ENCODE measurements around the gene EAPP. TPM values are rescaled to one million over a fixed set of nuclear protein-coding genes. Genes with fewer than 3 reads are reported as not detected.

Gene EAPP
- total and polyA plus RNA-seq, 2 of the 4 experiments (the other 2 are of a cell fraction) = 29.9 to 32.3 TPM

GRCh38 chr14:34580381-34580780 lies 40.9 kb upstream of the EAPP start:
- dilution Hi-C loops (cut with HindIII; ENCODE audit: low sequenced_read_pairs, unreplicated experiment) = no loop called here
- in situ Hi-C loops (cut with MboI; ENCODE audit: low sequenced_read_pairs) = no loop called here
- Histone ChIP-seq H3K4me3 (ENCODE audit: insufficient read depth, low read depth, low read length) (no peak overlapping the region), H3K4me1 (ENCODE audit: control insufficient read depth, insufficient read depth, low read length) (no peaks in the 10 kb centered on the region), H4K5ac (ENCODE audit: low read depth, low read length) (no peak overlapping the region), H3K9ac (ENCODE audit: low read depth, low read length) (no peak overlapping the region), H2BK120ac (ENCODE audit: low read depth, low read length) (no peak overlapping the region), H2AFZ (replicated peaks; ENCODE audit: low read length, poor library complexity) (no peak overlapping the region), H3K4ac (ENCODE audit: low read depth, low read length) (no peak overlapping the region), H3K36me3 (ENCODE audit: control insufficient read depth, insufficient read depth, low read length) (peaks cover 50% of the 10 kb centered on the region), H3K27me3 (ENCODE audit: control insufficient read depth, insufficient read depth, low read length) (no peaks in the 10 kb centered on the region), H3K14ac (replicated peaks; ENCODE audit: low read depth, low read length) (no peak overlapping the region), H2BK20ac (ENCODE audit: low read depth, low read length) (no peak overlapping the region), H2AK5ac (ENCODE audit: low read depth, low read length) (no peak overlapping the region), H3K79me1 (ENCODE audit: low read depth in 1 of 2, low read length in 2 of 2) (peaks cover 3 to 34% of the 10 kb centered on the region in 2 experiments), H2BK15ac (ENCODE audit: low read depth, low read length) (no peak overlapping the region), H3K9me1 (ENCODE audit: insufficient read depth, low read length) (no peaks in the 10 kb centered on the region), H3K9me3 (ENCODE audit: control insufficient read depth, insufficient read depth, low read length) (no peaks in the 10 kb centered on the region), H3K18ac (ENCODE audit: low read depth, low read length) (no peak overlapping the region), H3K4me2 (ENCODE audit: low read depth, low read length) (no peak overlapping the region), H4K20me1 (ENCODE audit: insufficient read depth, low read length) (no peaks in the 10 kb centered on the region), H3K27ac (ENCODE audit: insufficient read depth, low read length) (no peak overlapping the region), H4K91ac (ENCODE audit: insufficient read depth, low read depth, low read length) (no peak overlapping the region), H2AK9ac (replicated peaks; ENCODE audit: low read depth, low read length, poor library complexity) (no peak overlapping the region), H3K56ac (ENCODE audit: extremely low read depth, insufficient read depth, low read length) (no peak overlapping the region), H2BK5ac (ENCODE audit: low read depth, low read length, poor library complexity, severe bottlenecking) (no peak overlapping the region), H4K8ac (ENCODE audit: low read depth in 2 of 2, low read length in 2 of 2) (no peak overlapping the region), H3K23ac (ENCODE audit: low read depth, low read length) (no peak overlapping the region)
- ChIA-PET POLR2A (ENCODE audit: unreplicated experiment) (no interaction called here), CTCF (interaction anchor here (0.7 kb wide), 1 partner anchor 13 kb away, joined by 3 read pairs; no protein-coding TSS in a partner anchor)
- no TSS peak for BruUV-seq (replicated peaks)
- 100% methylated on average over 1 of the region's 5 CpGs; no CpG with 5 or more reads in 1 of the 2 experiments for WGBS, 2 experiments (ENCODE audit: extremely low coverage in 2 of 2, insufficient read length in 1 of 2)
- intact Hi-C loops (cut with micrococcal nuclease) = no loop called here
- no peak for DNase-seq
- TF ChIP-seq MAZ (IDR thresholded peaks at IDR 0.05; ENCODE audit: borderline replicate concordance, low read depth, low read length) (no peak), ELK1 (IDR thresholded peaks at IDR 0.05; ENCODE audit: borderline replicate concordance, low read depth, low read length) (no peak), RFX5 (IDR thresholded peaks at IDR 0.05; ENCODE audit: low read depth, low read length) (no peak), CEBPB (IDR thresholded peaks at IDR 0.05; ENCODE audit: low read depth, low read length) (no peak), SMC3 (IDR thresholded peaks at IDR 0.05; ENCODE audit: low read depth, low read length) (no peak), USF2 (IDR thresholded peaks at IDR 0.05; ENCODE audit: low read depth, low read length) (no peak), CHD1 (IDR thresholded peaks at IDR 0.05; ENCODE audit: low read depth, low read length) (no peak), RCOR1 (IDR thresholded peaks at IDR 0.05; ENCODE audit: insufficient replicate concordance, low read length) (no peak), NFE2L2 (IDR thresholded peaks at IDR 0.05; ENCODE audit: low read depth, low read length) (no peak)
- ATAC-seq (ENCODE audit: low read depth) = no peak

All from IMR-90 (cell line).